Common myeloid progenitor, CD34-positive (primary cell): ENCODE data around the gene MAVS.

ENCODE experiments used
- CTCF ChIA-PET: fragments of 350-600 bp; sonication (Branson Sonifier 250); formaldehyde crosslinking; loops from one replicate; lab custom pipeline; 2021; ENCODE audit warnings: antibody characterized with exemption; lab: Charles Lee
- POLR2A ChIA-PET: fragments of 350-600 bp; sonication (Branson Sonifier 250); formaldehyde crosslinking; loops from one replicate; lab custom pipeline; 2021; ENCODE audit warnings: antibody characterized with exemption; lab: Charles Lee
- DNase-seq, 3 donors: peaks; one replicate each; pipeline versions ENCODE4 v3.0.0 to v3.0.0-alpha.2; 2013
- H3K27ac ChIP-seq, 2 experiments: 1 replicate in 1 of 2; 2 replicates in 1 of 2; pipeline ENCODE4 v1.7.0; 2013; ENCODE audit warnings: inconsistent platforms in 2 of 2, low read length in 2 of 2, mild to moderate bottlenecking in 2 of 2, low read depth in 1 of 2, moderate library complexity in 1 of 2; ENCODE audit not compliant: severe bottlenecking in 2 of 2, insufficient read depth in 1 of 2, poor library complexity in 1 of 2
- H3K27me3 ChIP-seq, 5 experiments: replicated peaks in 2 of 5; 1 replicate in 3 of 5; 2 replicates in 2 of 5; pipeline versions ENCODE4 v1.6.1 to v1.7.0; 2013; ENCODE audit warnings: low read length in 4 of 5, mild to moderate bottlenecking in 2 of 5, moderate library complexity in 2 of 5, inconsistent platforms in 1 of 5; ENCODE audit not compliant: insufficient read depth in 5 of 5, control insufficient read depth in 4 of 5
- H3K36me3 ChIP-seq, 4 experiments: 1 replicate in 2 of 4; 2 replicates in 2 of 4; pipeline versions ENCODE4 v1.6.1 to v1.7.0; 2013; ENCODE audit warnings: low read length in 3 of 4, control low read depth in 1 of 4, mild to moderate bottlenecking in 1 of 4; ENCODE audit not compliant: control insufficient read depth in 4 of 4, insufficient read depth in 4 of 4
- H3K4me1 ChIP-seq, 4 experiments: 1 replicate in 3 of 4; 2 replicates in 1 of 4; pipeline versions ENCODE4 v1.6.1 to v1.7.1; 2013; ENCODE audit warnings: low read length in 3 of 4, mild to moderate bottlenecking in 3 of 4, control low read depth in 1 of 4, inconsistent platforms in 1 of 4, moderate library complexity in 1 of 4; ENCODE audit not compliant: control insufficient read depth in 4 of 4, insufficient read depth in 4 of 4; ENCODE audit errors: control extremely low read depth in 1 of 4
- H3K4me3 ChIP-seq, 7 experiments: 1 replicate in 4 of 7; 2 replicates in 3 of 7; pipeline versions ENCODE4 v1.5.1 to v1.7.0; 2013; ENCODE audit warnings: mild to moderate bottlenecking in 7 of 7, low read length in 6 of 7, moderate library complexity in 6 of 7, inconsistent platforms in 2 of 7, low read depth in 2 of 7, control low read depth in 1 of 7; ENCODE audit not compliant: insufficient read depth in 4 of 7, control insufficient read depth in 1 of 7; ENCODE audit errors: extremely low read depth in 1 of 7
- H3K9me3 ChIP-seq, 5 experiments: 1 replicate in 4 of 5; 2 replicates in 1 of 5; pipeline versions ENCODE4 v1.6.1 to v1.7.1; 2013; ENCODE audit warnings: low read length in 4 of 5, mild to moderate bottlenecking in 2 of 5, inconsistent platforms in 1 of 5, low read depth in 1 of 5, moderate library complexity in 1 of 5; ENCODE audit not compliant: control insufficient read depth in 4 of 5, insufficient read depth in 2 of 5; ENCODE audit errors: control extremely low read depth in 1 of 5
- WGBS: methylation state at CpG from one replicate; pipeline ENCODE4 v1.1.5; 2013; ENCODE audit not compliant: insufficient coverage; 5-methylcytosine and 5-hydroxymethylcytosine counted together

The MAVS gene

GRCh38 chr20:3814928-3815495, 31.6 kb upstream of the MAVS start:
- H3K9me3 ChIP-seq, result no peaks in the 10 kb centered on the region
- H3K36me3 ChIP-seq, result no peaks in the 10 kb centered on the region
- no peaks in the 10 kb centered on the region for H3K27me3 ChIP-seq
- CTCF ChIA-PET, result interaction anchor here (2.5 to 12.9 kb wide), 2 partner anchors 10 to 27 kb away, joined by 9 to 127 read pairs; partner anchors contain the start of gene CENPB
- H3K27ac ChIP-seq, result no peak overlapping the region
- peaks cover 7 to 47% (median 31%) of the 10 kb centered on the region in 4 experiments for H3K4me1 ChIP-seq
- H3K4me3 ChIP-seq, result no peak overlapping the region
- DNase-seq, result no peak
- POLR2A ChIA-PET, result no interaction called here
- 90% methylated on average over 5 of the region's 7 CpGs for WGBS

GRCh38 chr20:3815703-3816315, 30.8 kb upstream of the MAVS start:
- Histone ChIP-seq H3K9me3 (no peaks in the 10 kb centered on the region), H3K27me3 (no peaks in the 10 kb centered on the region), H3K27ac (no peak overlapping the region), H3K4me1 (peaks cover 7 to 45% (median 29%) of the 10 kb centered on the region in 4 experiments), H3K4me3 (no peak overlapping the region), H3K36me3 (no peaks in the 10 kb centered on the region)
- DNase-seq, result peak in 2 of 3 donors; percentile 31 to 45
- ChIA-PET POLR2A (no interaction called here), CTCF (interaction anchor here (2.5 to 12.9 kb wide), 2 partner anchors 9 to 28 kb away, joined by 9 to 127 read pairs; partner anchors contain the start of gene CENPB)
- 76% methylated on average over 8 of the region's 9 CpGs for WGBS

- H3K27ac ChIP-seq, result no peak overlapping the region
- CTCF ChIA-PET, result interaction anchor here (0.6 to 12.9 kb wide), 14 partner anchors 8 to 60 kb away, joined by 3 to 127 read pairs (median 3); partner anchors contain the start of gene CENPB
Observed at GRCh38 chr20:3818155-3819151, 28.2 kb upstream of the MAVS start.

GRCh38 chr20:3819411-3820047, 27.1 kb upstream of the MAVS start:
- 72% methylated on average over 19 of the region's 20 CpGs for WGBS
- peak overlapping the region; percentile 88 to 96 (median 92) for H3K4me3 ChIP-seq
- H3K27me3 ChIP-seq, result no peaks in the 10 kb centered on the region
- H3K27ac ChIP-seq, result peak overlapping the region; percentile 96 to 99
- DNase-seq, result peak in 2 of 3 donors; percentile 31 to 56
- H3K36me3 ChIP-seq, result peaks cover 2 to 24% (median 13%) of the 10 kb centered on the region in 4 experiments
- no peaks in the 10 kb centered on the region for H3K9me3 ChIP-seq
- POLR2A ChIA-PET, result interaction anchor here (0.9 to 1.3 kb wide), 2 partner anchors 32 to 36 kb away, joined by 3 to 7 read pairs; partner anchors contain the start of gene CENPB
- CTCF ChIA-PET, result interaction anchor here (0.8 to 12.9 kb wide), 18 partner anchors 7 to 61 kb away, joined by 3 to 127 read pairs (median 4); partner anchors contain the start of genes ADISSP, CENPB and SPEF1
- peaks cover 3 to 28% (median 18%) of the 10 kb centered on the region in 4 experiments for H3K4me1 ChIP-seq

More at GRCh38 chr20:3818155-3819151, 28.2 kb upstream of the MAVS start:
- Histone ChIP-seq H3K27me3 (no peaks in the 10 kb centered on the region), H3K4me1 (peaks cover 3 to 30% (median 18%) of the 10 kb centered on the region in 4 experiments), H3K9me3 (no peaks in the 10 kb centered on the region), H3K36me3 (peaks cover 0 to 14% (median 6%) of the 10 kb centered on the region in 4 experiments), H3K4me3 (no peak overlapping the region)
- peak; percentile 39 to 45 (median 45) for DNase-seq
- WGBS, result 99% methylated on average over 8 of the region's 8 CpGs
- POLR2A ChIA-PET, result interaction anchor here (0.6 kb wide), 1 partner anchor 37 kb away, joined by 3 read pairs; the partner anchor contains the start of gene SPEF1

- H3K9me3 ChIP-seq, result no peaks in the 10 kb centered on the region
- H3K27me3 ChIP-seq, result no peaks in the 10 kb centered on the region
- H3K27ac ChIP-seq, result peak within 1 kb of the TSS; percentile 96 to 99
- peaks cover 3 to 28% (median 18%) of the 10 kb centered on the region in 4 experiments for H3K4me1 ChIP-seq
- ChIA-PET POLR2A (interaction anchor here (0.9 to 1.3 kb wide), 3 partner anchors 22 to 35 kb away, joined by 3 to 7 read pairs (median 6); partner anchors contain the start of gene CENPB), CTCF (interaction anchor here (0.6 to 12.9 kb wide), 20 partner anchors 8 to 192 kb away, joined by 3 to 127 read pairs (median 4); partner anchors contain the start of genes ADISSP, CDC25B, CENPB and SPEF1)
- DNase-seq, result peak; percentile 94 to 95 (median 95)
- peaks cover 2 to 28% (median 16%) of the 10 kb centered on the region in 4 experiments for H3K36me3 ChIP-seq
- peak within 1 kb of the TSS; percentile 88 to 96 (median 92) for H3K4me3 ChIP-seq
- WGBS, result under 1% methylated on average over 78 of the region's 96 CpGs
Observed at GRCh38 chr20:3820048-3820900, 26.4 kb upstream of the MAVS start, which contains the start of gene AP5S1. Gene AP5S1, plus strand, starts transcription at chr20:3820547. Its CDS starts 1,571 bp downstream, at chr20:3822118.
